GM18951 (cell line): Measurements from ENCODE around the gene TMEFF1.

Experiments used
- POLR2A ChIP-seq: IDR thresholded peaks from 4 replicates; pipeline ENCODE4 v1.6.1; 2011; ENCODE audit warnings: mild to moderate bottlenecking; ENCODE audit not compliant: insufficient read length, insufficient read depth; ENCODE audit errors: extremely low read depth
- in situ Hi-C: fragments of 300-500 bp; cut with MboI; formaldehyde crosslinking; loops from one replicate; pipeline ENCODE4 v1.12.0; 2022; ENCODE audit warnings: low sequenced_read_pairs, mixed read lengths, inconsistent platforms; ENCODE audit not compliant: unreplicated experiment

Gene TMEFF1

GRCh38 chr9:100466171-100466828 is 6.6 kb upstream of the TMEFF1 start:
- in situ Hi-C loops = no loop called here
- TF ChIP-seq POLR2A = no peak

- no peak for TF ChIP-seq POLR2A
- in situ Hi-C loops = no loop called here
Observed at GRCh38 chr9:100466829-100467221, 6.1 kb upstream of the TMEFF1 start.

DNA sequence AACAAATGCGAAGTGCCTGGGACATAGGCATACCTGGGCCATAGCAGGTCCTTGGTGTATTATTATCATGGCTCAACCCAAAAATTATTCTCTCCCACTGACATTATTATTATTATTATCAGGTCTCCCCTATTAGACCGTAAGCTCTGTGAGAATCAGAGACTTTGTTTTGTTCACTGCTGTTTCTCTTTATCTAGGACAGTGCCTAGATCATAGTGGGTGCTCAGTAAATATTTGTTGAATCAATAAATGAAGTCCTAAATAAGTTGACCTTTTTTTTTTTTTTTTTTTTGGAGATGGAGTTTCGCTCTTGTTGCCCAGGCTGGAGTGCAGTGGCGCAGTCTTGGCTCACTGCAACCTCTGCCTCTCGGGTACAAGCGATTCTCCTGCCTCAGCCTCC is 4.9 kb upstream of the TMEFF1 start:
- in situ Hi-C loops = no loop called here
- TF ChIP-seq POLR2A = no peak

GRCh38 chr9:100472268-100472667 is 681 bp upstream of the TMEFF1 start:
- in situ Hi-C loops = no loop called here
- no peak for TF ChIP-seq POLR2A

DNA sequence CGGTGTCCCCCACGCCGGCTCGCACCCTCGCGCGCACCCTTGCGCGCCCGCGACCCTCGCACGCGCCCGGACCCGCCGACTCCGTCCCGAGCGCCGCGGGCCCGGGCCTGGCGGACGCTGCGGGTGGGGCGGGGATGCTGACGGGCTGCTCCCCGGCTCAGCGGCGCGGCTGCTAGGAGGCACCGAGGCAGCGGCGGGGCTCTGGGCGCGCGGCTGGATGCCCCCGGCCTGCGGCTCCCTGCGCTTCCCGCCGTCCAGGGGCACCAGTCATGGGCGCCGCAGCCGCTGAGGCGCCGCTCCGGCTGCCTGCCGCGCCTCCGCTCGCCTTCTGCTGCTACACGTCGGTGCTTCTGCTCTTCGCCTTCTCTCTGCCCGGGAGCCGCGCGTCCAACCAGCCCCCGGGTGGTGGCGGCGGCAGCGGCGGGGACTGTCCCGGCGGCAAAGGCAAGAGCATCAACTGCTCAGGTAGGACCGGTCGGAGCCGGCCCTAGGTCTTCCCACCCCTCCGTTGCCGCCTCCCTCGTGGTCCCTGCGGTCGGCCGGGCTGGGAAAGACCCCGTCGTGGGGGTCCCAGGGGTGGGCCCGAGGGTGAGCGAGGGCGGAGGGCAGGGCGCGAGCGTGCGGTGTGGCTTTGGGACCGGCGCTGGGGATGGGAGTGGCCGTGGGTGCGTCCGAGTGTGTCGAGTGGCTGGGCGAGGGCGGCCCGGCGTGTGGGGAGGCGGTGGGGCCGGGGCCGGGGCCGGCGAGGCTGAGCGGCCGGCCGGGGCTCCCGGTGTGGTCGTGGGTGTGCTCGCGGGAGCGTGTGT is 530 bp downstream of the TMEFF1 start:
- TF ChIP-seq POLR2A = no peak
- in situ Hi-C loops = no loop called here

GRCh38 chr9:100474082-100474923 is 1.4 kb downstream of the TMEFF1 start:
- TF ChIP-seq POLR2A = no peak
- in situ Hi-C loops = no loop called here

DNA sequence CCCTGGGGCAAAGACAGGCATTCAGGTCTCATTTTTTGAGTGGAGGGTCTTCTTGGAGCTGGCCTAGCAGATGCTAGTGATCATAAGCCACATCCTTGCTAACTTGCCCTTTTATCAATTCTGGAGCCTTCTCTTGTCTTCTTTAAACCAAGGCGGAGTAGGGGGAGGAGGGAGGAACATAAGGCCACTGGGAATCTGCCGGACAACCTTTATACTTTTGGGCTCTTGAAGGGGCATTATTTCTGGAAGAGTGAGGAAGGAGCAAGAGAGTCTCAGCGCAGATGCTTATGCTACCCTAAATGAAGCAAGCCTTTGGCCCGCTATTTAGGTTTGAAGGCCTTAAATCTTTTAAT is 2.0 kb downstream of the TMEFF1 start:
- no peak for TF ChIP-seq POLR2A
- in situ Hi-C loops = no loop called here

DNA sequence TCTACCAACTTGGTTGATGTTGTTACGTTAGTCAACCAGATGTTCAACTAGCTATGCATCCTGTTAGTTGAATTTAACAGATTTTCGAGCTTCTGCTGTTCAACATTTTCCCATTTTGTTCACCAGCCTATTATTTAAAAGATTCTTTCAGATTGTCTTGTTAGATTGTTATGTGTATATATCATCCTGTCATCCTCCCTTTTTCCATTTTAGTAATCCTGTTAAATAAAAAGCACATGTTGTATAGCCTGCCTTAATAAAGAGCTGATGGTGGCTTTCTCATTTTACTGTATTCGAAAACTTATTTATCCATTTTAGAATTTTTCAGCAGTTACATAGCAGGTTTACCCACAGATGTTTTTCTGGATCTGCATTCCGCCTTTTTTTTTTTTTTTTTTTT is 4.3 kb downstream of the TMEFF1 start:
- no peak for TF ChIP-seq POLR2A
- in situ Hi-C loops = no loop called here

GRCh38 chr9:100478192-100478591 is 5.2 kb downstream of the TMEFF1 start:
- TF ChIP-seq POLR2A = no peak
- in situ Hi-C loops = no loop called here

- in situ Hi-C loops = no loop called here
Observed at GRCh38 chr9:100479820-100480219, 6.9 kb downstream of the TMEFF1 start.

DNA sequence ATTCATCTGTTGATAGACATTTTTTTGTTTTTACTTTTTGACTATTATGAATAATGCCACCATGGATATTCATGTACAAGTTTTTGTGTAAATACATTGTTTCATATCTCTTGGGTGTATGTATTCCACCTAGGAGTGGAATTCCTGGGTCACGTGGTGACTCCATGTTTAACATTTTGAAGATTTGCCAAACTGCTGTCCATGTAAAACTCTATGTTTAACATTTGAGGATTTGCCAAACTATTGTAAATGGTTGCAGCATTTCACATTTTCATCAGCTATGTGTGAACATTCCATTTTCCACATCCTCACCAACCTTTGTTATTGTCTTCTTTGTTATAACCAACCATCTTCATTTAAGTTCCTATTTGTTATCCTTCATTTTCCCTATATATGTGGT is 12.2 kb downstream of the TMEFF1 start:
- TF ChIP-seq POLR2A = no peak
- in situ Hi-C loops = no loop called here

More at GRCh38 chr9:100479820-100480219, 6.9 kb downstream of the TMEFF1 start:
- TF ChIP-seq POLR2A = no peak

DNA sequence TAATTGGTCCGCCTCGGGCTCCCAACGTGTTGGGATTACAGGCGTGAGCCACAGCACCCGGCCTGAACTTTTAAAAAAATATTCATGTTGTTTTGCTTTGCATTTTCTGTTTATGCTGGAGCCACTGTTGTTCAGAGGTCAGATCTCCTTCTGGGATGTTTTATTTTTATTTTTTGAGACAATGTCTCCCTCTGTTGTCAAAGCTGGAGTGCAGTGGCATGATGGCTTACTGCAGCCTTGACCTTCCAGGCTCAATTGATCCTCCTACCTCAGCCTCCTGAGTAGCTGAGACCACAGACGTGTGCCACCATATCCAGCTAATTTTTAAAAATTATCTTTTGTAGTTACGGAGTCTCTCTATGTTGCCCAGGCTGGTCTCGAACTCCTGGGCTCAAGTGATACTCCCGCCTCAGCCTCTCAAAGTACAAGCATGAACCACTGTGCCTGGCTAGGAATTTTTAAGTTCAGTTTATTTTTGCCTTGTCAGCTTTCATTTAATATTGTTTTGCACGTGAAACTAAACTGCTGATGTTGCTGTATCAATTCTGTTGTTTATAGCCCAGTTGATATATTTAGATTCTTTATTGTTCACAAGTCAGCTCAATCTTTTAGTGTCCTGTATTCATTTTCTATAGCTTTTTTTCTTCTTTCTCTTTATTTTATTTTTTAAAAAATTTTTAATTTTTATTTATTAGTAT is 13.7 kb downstream of the TMEFF1 start:
- in situ Hi-C loops = no loop called here

GRCh38 chr9:100488177-100488576 is 15.2 kb downstream of the TMEFF1 start:
- no peak for TF ChIP-seq POLR2A
- in situ Hi-C loops = no loop called here

More for the DNA sequence above, 13.7 kb downstream of the TMEFF1 start:
- TF ChIP-seq POLR2A = no peak
